ENCODE measurements around the gene KCMF1.

- TF ChIP-seq, protein P1, sequence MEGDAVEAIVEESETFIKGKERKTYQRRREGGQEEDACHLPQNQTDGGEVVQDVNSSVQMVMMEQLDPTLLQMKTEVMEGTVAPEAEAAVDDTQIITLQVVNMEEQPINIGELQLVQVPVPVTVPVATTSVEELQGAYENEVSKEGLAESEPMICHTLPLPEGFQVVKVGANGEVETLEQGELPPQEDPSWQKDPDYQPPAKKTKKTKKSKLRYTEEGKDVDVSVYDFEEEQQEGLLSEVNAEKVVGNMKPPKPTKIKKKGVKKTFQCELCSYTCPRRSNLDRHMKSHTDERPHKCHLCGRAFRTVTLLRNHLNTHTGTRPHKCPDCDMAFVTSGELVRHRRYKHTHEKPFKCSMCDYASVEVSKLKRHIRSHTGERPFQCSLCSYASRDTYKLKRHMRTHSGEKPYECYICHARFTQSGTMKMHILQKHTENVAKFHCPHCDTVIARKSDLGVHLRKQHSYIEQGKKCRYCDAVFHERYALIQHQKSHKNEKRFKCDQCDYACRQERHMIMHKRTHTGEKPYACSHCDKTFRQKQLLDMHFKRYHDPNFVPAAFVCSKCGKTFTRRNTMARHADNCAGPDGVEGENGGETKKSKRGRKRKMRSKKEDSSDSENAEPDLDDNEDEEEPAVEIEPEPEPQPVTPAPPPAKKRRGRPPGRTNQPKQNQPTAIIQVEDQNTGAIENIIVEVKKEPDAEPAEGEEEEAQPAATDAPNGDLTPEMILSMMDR (IDR thresholded peaks at IDR 0.05), result no peak
- TF ChIP-seq POLR2A (IDR thresholded peaks at IDR 0.05) (no peak), POLR2AphosphoS5 (IDR thresholded peaks at IDR 0.05) (no peak)
Observed at GRCh38 chr2:85037622-85038021, 66.7 kb downstream of the KCMF1 start.
